GM19239 (cell line): ENCODE data around the gene MROH2B.

Experiments used
- DNase-seq: peaks from one replicate; pipeline ENCODE4 v3.0.0; 2011; ENCODE audit warnings: low spot score; ENCODE audit not compliant: insufficient read length
- FAIRE-seq: peaks from 2 replicates; lab custom pipeline; 2011; peaks lifted over from hg19 to GRCh38; lab: Jason Lieb, UNC

The MROH2B gene

GRCh38 chr5:41071242-41071641 lies at the start of gene MROH2B:
Gene MROH2B, minus strand, starts transcription at chr5:41071342. Its CDS starts 490 bp downstream, at chr5:41070852.
- FAIRE-seq (no peak), DNase-seq (no peak)

- FAIRE-seq (no peak), DNase-seq (no peak)
These were observed 49.5 kb upstream of the MROH2B start for GRCh38 chr5:41120600-41120999.

- FAIRE-seq = no peak
- no peak for DNase-seq
These were observed 47.0 kb upstream of the MROH2B start for GRCh38 chr5:41118177-41118576.

GRCh38 chr5:41115281-41115680 lies 44.1 kb upstream of the MROH2B start:
- DNase-seq (no peak), FAIRE-seq (no peak)

GRCh38 chr5:41112486-41113455 lies 41.6 kb upstream of the MROH2B start:
- DNase-seq (no peak), FAIRE-seq (no peak)

GRCh38 chr5:41109186-41109585 lies 38.0 kb upstream of the MROH2B start:
- FAIRE-seq (no peak), DNase-seq (no peak)

GRCh38 chr5:41102341-41102740 lies 31.2 kb upstream of the MROH2B start:
- FAIRE-seq (no peak), DNase-seq (no peak)

- DNase-seq (no peak), FAIRE-seq (no peak)
These were observed 26.5 kb upstream of the MROH2B start for GRCh38 chr5:41097642-41098041.

GRCh38 chr5:41095324-41096101 lies 24.4 kb upstream of the MROH2B start:
- no peak for FAIRE-seq
- DNase-seq = no peak

- no peak for FAIRE-seq
These were observed 23.7 kb upstream of the MROH2B start for GRCh38 chr5:41094871-41095270.

GRCh38 chr5:41093803-41094202 lies 22.7 kb upstream of the MROH2B start:
- DNase-seq (no peak), FAIRE-seq (no peak)

More at GRCh38 chr5:41094871-41095270, 23.7 kb upstream of the MROH2B start:
- no peak for DNase-seq

GRCh38 chr5:41087461-41087860 lies 16.3 kb upstream of the MROH2B start:
- no peak for DNase-seq
- FAIRE-seq = no peak

- no peak for DNase-seq
- no peak for FAIRE-seq
These were observed 12.2 kb upstream of the MROH2B start for GRCh38 chr5:41083306-41083705.

GRCh38 chr5:41071975-41072374 lies 833 bp upstream of the MROH2B start:
- FAIRE-seq (no peak), DNase-seq (no peak)

GRCh38 chr5:41067714-41068568 lies 3.2 kb downstream of the MROH2B start:
- DNase-seq = no peak
- no peak for FAIRE-seq

- no peak for FAIRE-seq
- no peak for DNase-seq
These were observed 5.3 kb downstream of the MROH2B start for GRCh38 chr5:41065691-41066335.

- DNase-seq (no peak), FAIRE-seq (no peak)
These were observed 13.2 kb downstream of the MROH2B start for GRCh38 chr5:41057940-41058339.

- no peak for DNase-seq
- no peak for FAIRE-seq
These were observed 13.9 kb downstream of the MROH2B start for GRCh38 chr5:41057231-41057630.

GRCh38 chr5:41048986-41049385 lies 22.2 kb downstream of the MROH2B start:
- no peak for DNase-seq
- no peak for FAIRE-seq
